Neural progenitor cell (in vitro differentiated cells): ENCODE data around the gene LMBRD1.

ENCODE experiments used
- CTCF ChIP-seq: fragments of 200-600 bp; sonication (generic); IDR thresholded peaks from 2 replicates; pipeline ENCODE4 v1.5.1; 2017; ENCODE audit warnings: antibody characterized with exemption, mild to moderate bottlenecking
- EZH2 ChIP-seq: fragments of 200-600 bp; sonication (generic); IDR thresholded peaks from 2 replicates; pipeline ENCODE4 v1.6.1; 2017; ENCODE audit warnings: antibody characterized with exemption, mild to moderate bottlenecking, moderate library complexity
- EZH2phosphoT487 ChIP-seq: fragments of 200-600 bp; sonication (generic); IDR thresholded peaks from 2 replicates; pipeline ENCODE4 v1.6.1; 2017; ENCODE audit warnings: antibody characterized with exemption

GRCh38 chr6:69696273-69696672 lies 100.5 kb downstream of the LMBRD1 start:
- TF ChIP-seq CTCF: no peak
- no peak for TF ChIP-seq EZH2
- TF ChIP-seq EZH2phosphoT487: no peak
